ENCODE data around the gene RPTOR.
"Not testable (repeated sequence)": the region's sequence is repeated elsewhere in the genome, so short reads cannot be mapped to it uniquely, and the experiment has no call there.

RPTOR gene

GRCh38 chr17:80513201-80513600 lies 31.4 kb upstream of the RPTOR start:
- DNase-seq: no peak

GRCh38 chr17:80513892-80514291 lies 30.7 kb upstream of the RPTOR start:
- DNase-seq: no peak

- DNase-seq: no peak
Measured at GRCh38 chr17:80516171-80516932, 28.3 kb upstream of the RPTOR start.

GRCh38 chr17:80517641-80518040 lies 27.0 kb upstream of the RPTOR start:
- DNase-seq: no peak

GRCh38 chr17:80518392-80518791 lies 26.2 kb upstream of the RPTOR start:
- DNase-seq: no peak

GRCh38 chr17:80519091-80519781 lies 25.4 kb upstream of the RPTOR start:
- DNase-seq: no peak

GRCh38 chr17:80520810-80521455 lies 23.7 kb upstream of the RPTOR start:
- no peak for DNase-seq

GRCh38 chr17:80523054-80523744 lies 21.4 kb upstream of the RPTOR start:
- no peak for DNase-seq

- peak; percentile 58 for DNase-seq
Measured at GRCh38 chr17:80523956-80524712, 20.5 kb upstream of the RPTOR start.

GRCh38 chr17:80526116-80526910 lies 18.3 kb upstream of the RPTOR start:
- DNase-seq: no peak

- DNase-seq: no peak
Measured at GRCh38 chr17:80527016-80527645, 17.5 kb upstream of the RPTOR start.

GRCh38 chr17:80528536-80528935 lies 16.1 kb upstream of the RPTOR start:
- no peak for DNase-seq

- peak; percentile 43 for DNase-seq
Measured at GRCh38 chr17:80529104-80529903, 15.3 kb upstream of the RPTOR start.

- no peak for DNase-seq
Measured at GRCh38 chr17:80529904-80530292, 14.7 kb upstream of the RPTOR start.

GRCh38 chr17:80531400-80531799 lies 13.2 kb upstream of the RPTOR start:
- no peak for DNase-seq

- DNase-seq: not testable (repeated sequence)
Measured at GRCh38 chr17:80537386-80537785, 7.3 kb upstream of the RPTOR start.

- DNase-seq: no peak
Measured at GRCh38 chr17:80538484-80538883, 6.2 kb upstream of the RPTOR start.

GRCh38 chr17:80539022-80539641 lies 5.5 kb upstream of the RPTOR start:
- no peak for DNase-seq

GRCh38 chr17:80545499-80545826 lies 825 bp downstream of the RPTOR start:
- DNase-seq: no peak

- no peak for DNase-seq
Measured at GRCh38 chr17:80546267-80546666, 1.6 kb downstream of the RPTOR start.
